Neural cell (in vitro differentiated cells): ENCODE measurements around the gene MAPK11. TPM values are rescaled to one million over a fixed set of nuclear protein-coding genes. Genes with fewer than 3 reads are reported as not detected.
A peak's percentile ranks its signal among the peaks of the same experiment; 100 is the strongest.

Experiments used
- H2AFZ ChIP-seq: fragments of 200-600, 300-800 bp; sonication (generic), shearing (Covaris generic); 2 replicates; pipeline ENCODE4 v1.6.0; 2014; ENCODE audit warnings: low read depth, mild to moderate bottlenecking, antibody characterized with exemption, low read length, moderate library complexity
- H3F3A ChIP-seq: fragments of 200-600 bp; shearing (Covaris generic); 2 replicates; pipeline ENCODE4 v1.6.1; 2016; ENCODE audit warnings: mild to moderate bottlenecking, moderate library complexity, mixed read lengths, antibody characterized with exemption, low read length; ENCODE audit not compliant: insufficient read depth, poor library complexity, severe bottlenecking
- H3K27ac ChIP-seq: fragments of 200-600, 300-800 bp; sonication (generic), shearing (Covaris generic); 2 replicates; pipeline ENCODE4 v1.5.1; 2014; ENCODE audit warnings: mild to moderate bottlenecking, low read length, moderate library complexity
- H3K27me3 ChIP-seq: fragments of 300-800, 200-600 bp; sonication (generic), shearing (Covaris generic); 2 replicates; pipeline ENCODE4 v1.6.0; 2014; ENCODE audit warnings: mild to moderate bottlenecking, low read depth, low read length, moderate library complexity; ENCODE audit not compliant: insufficient read depth
- H3K36me3 ChIP-seq: fragments of 300-800, 200-600 bp; sonication (generic), shearing (Covaris generic); 2 replicates; pipeline ENCODE4 v1.5.1; 2014; ENCODE audit warnings: mild to moderate bottlenecking, antibody characterized with exemption, low read length, moderate library complexity; ENCODE audit not compliant: insufficient read depth
- H3K4me2 ChIP-seq: fragments of 300-800, 200-600 bp; sonication (generic), shearing (Covaris generic); 2 replicates; pipeline ENCODE4 v1.6.0; 2014; ENCODE audit warnings: mild to moderate bottlenecking, low read length
- H3K4me3 ChIP-seq: fragments of 300-800, 200-600 bp; sonication (generic), shearing (Covaris generic); 2 replicates; pipeline ENCODE4 v1.5.1; 2014; ENCODE audit warnings: mild to moderate bottlenecking, low read length, moderate library complexity
- H3K79me2 ChIP-seq: fragments of 200-600 bp; shearing (Covaris generic); replicated peaks from 2 replicates; pipeline ENCODE4 v1.6.0; 2014; ENCODE audit warnings: mild to moderate bottlenecking, low read length, moderate library complexity; ENCODE audit not compliant: insufficient read depth
- H3K9ac ChIP-seq: fragments of 300-800, 200-600 bp; sonication (generic), shearing (Covaris generic); 2 replicates; pipeline ENCODE4 v1.6.1; 2016; ENCODE audit warnings: mild to moderate bottlenecking, low read length, mixed read lengths
- H3K9me2 ChIP-seq: fragments of 200-600 bp; shearing (Covaris generic); 2 replicates; pipeline ENCODE4 v1.6.1; 2016; ENCODE audit warnings: mild to moderate bottlenecking, low read length, mixed read lengths; ENCODE audit not compliant: insufficient read depth
- H3K9me3 ChIP-seq: fragments of 200-600, 300-800 bp; sonication (generic), shearing (Covaris generic); 2 replicates; pipeline ENCODE4 v1.6.1; 2016; ENCODE audit warnings: mild to moderate bottlenecking, mixed run types, low read length, moderate library complexity, mixed read lengths
- H4K20me1 ChIP-seq: fragments of 200-600 bp; shearing (Covaris generic); 2 replicates; pipeline ENCODE4 v1.6.1; 2016; ENCODE audit warnings: mild to moderate bottlenecking, mixed run types; ENCODE audit not compliant: insufficient read depth
- CTCF ChIP-seq: fragments of 450-650 bp; IDR thresholded peaks from 2 replicates; pipeline ENCODE4 v1.5.1; 2014; ENCODE audit warnings: antibody characterized with exemption, mild to moderate bottlenecking, moderate library complexity; ENCODE audit not compliant: poor library complexity, severe bottlenecking
- EP300 ChIP-seq: fragments of 450-650 bp; conservative IDR thresholded peaks from 2 replicates; pipeline ENCODE4 v1.6.1; 2014; ENCODE audit warnings: antibody characterized with exemption, mild to moderate bottlenecking, moderate library complexity; ENCODE audit not compliant: poor library complexity, severe bottlenecking
- EZH2 ChIP-seq: fragments of 200-600, 300-800 bp; shearing (Covaris generic), sonication (generic); IDR thresholded peaks from 2 replicates; pipeline ENCODE4 v1.6.1; 2014; ENCODE audit warnings: antibody characterized with exemption, low read length, borderline replicate concordance, mild to moderate bottlenecking; ENCODE audit not compliant: insufficient read depth, poor library complexity, severe bottlenecking
- MXI1 ChIP-seq: fragments of 450-650 bp; conservative IDR thresholded peaks from 2 replicates; pipeline ENCODE4 v1.6.1; 2014; ENCODE audit warnings: antibody characterized with exemption, mild to moderate bottlenecking; ENCODE audit not compliant: poor library complexity, severe bottlenecking
- POLR2AphosphoS5 ChIP-seq: IDR thresholded peaks from 2 replicates; pipeline ENCODE4 v1.6.1; 2012
- RAD21 ChIP-seq: fragments of 450-650 bp; conservative IDR thresholded peaks from 2 replicates; pipeline ENCODE4 v1.6.1; 2014; ENCODE audit warnings: antibody characterized with exemption, mild to moderate bottlenecking, moderate library complexity
- REST ChIP-seq: IDR thresholded peaks from 2 replicates; pipeline ENCODE4 v1.6.1; 2012; ENCODE audit warnings: borderline replicate concordance
- SMC3 ChIP-seq: fragments of 450-650 bp; conservative IDR thresholded peaks from 2 replicates; pipeline ENCODE4 v1.6.1; 2014; ENCODE audit warnings: antibody characterized with exemption, mild to moderate bottlenecking, moderate library complexity; ENCODE audit not compliant: poor library complexity
- TAF1 ChIP-seq: IDR thresholded peaks from 2 replicates; pipeline ENCODE4 v1.6.1; 2012; ENCODE audit warnings: low read depth
- polyA plus RNA-seq: library from polyadenylated mRNA; depleted of rRNA; stranded (reverse); fragments of >200 nt; gene quantifications from 2 replicates; pipeline ENCODE4 v1.2.3, GENCODE V29; 2014

Gene MAPK11
- polyA plus RNA-seq, 1 donor from 2014 or later, result 36.3 TPM

- Histone ChIP-seq H3F3A (no peaks in the 10 kb centered on the region), H3K9me3 (no peaks in the 10 kb centered on the region), H3K27me3 (no peaks in the 10 kb centered on the region), H3K36me3 (no peaks in the 10 kb centered on the region), H3K27ac (no peak overlapping the region), H3K4me2 (no peak overlapping the region), H3K9me2 (no peaks in the 10 kb centered on the region), H4K20me1 (peaks cover 6% of the 10 kb centered on the region), H3K4me3 (peak overlapping the region; percentile 10), H3K79me2 (peaks cover 62% of the 10 kb centered on the region), H3K9ac (peak overlapping the region; percentile 9), H2AFZ (no peak overlapping the region)
- TF ChIP-seq REST (no peak), EP300 (no peak), EZH2 (no peak), CTCF (no peak), TAF1 (no peak), SMC3 (no peak), POLR2AphosphoS5 (no peak), RAD21 (no peak), MXI1 (no peak)
Measured at GRCh38 chr22:50303848-50304527, 33.8 kb upstream of the MAPK11 start.

GRCh38 chr22:50303515-50303847, 33.3 kb upstream of the MAPK11 start:
- peaks cover 6% of the 10 kb centered on the region for H4K20me1 ChIP-seq

More at GRCh38 chr22:50303515-50303847, 33.3 kb upstream of the MAPK11 start:
- H3K4me3 ChIP-seq, result no peak overlapping the region
- H2AFZ ChIP-seq, result no peak overlapping the region
- H3K9me3 ChIP-seq, result no peaks in the 10 kb centered on the region
- no peaks in the 10 kb centered on the region for H3K27me3 ChIP-seq
- no peaks in the 10 kb centered on the region for H3F3A ChIP-seq
- H3K9me2 ChIP-seq, result no peaks in the 10 kb centered on the region
- TF ChIP-seq EP300 (no peak), EZH2 (no peak), TAF1 (no peak), SMC3 (no peak), RAD21 (no peak), REST (no peak), CTCF (no peak), POLR2AphosphoS5 (no peak), MXI1 (no peak)
- no peak overlapping the region for H3K27ac ChIP-seq
- H3K9ac ChIP-seq, result no peak overlapping the region
- H3K36me3 ChIP-seq, result no peaks in the 10 kb centered on the region
- H3K79me2 ChIP-seq, result peaks cover 67% of the 10 kb centered on the region
- H3K4me2 ChIP-seq, result no peak overlapping the region
